GM18870 (cell line): Measurements from ENCODE around the gene POLR1D.

Experiments used
- ATAC-seq: cut with Tn5 transposase; IDR thresholded peaks from one replicate; pipeline ENCODE4 v1.9.1; 2021; ENCODE audit warnings: moderate library complexity; ENCODE audit not compliant: unreplicated experiment

Gene POLR1D, protein sequence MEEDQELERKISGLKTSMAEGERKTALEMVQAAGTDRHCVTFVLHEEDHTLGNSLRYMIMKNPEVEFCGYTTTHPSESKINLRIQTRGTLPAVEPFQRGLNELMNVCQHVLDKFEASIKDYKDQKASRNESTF

DNA sequence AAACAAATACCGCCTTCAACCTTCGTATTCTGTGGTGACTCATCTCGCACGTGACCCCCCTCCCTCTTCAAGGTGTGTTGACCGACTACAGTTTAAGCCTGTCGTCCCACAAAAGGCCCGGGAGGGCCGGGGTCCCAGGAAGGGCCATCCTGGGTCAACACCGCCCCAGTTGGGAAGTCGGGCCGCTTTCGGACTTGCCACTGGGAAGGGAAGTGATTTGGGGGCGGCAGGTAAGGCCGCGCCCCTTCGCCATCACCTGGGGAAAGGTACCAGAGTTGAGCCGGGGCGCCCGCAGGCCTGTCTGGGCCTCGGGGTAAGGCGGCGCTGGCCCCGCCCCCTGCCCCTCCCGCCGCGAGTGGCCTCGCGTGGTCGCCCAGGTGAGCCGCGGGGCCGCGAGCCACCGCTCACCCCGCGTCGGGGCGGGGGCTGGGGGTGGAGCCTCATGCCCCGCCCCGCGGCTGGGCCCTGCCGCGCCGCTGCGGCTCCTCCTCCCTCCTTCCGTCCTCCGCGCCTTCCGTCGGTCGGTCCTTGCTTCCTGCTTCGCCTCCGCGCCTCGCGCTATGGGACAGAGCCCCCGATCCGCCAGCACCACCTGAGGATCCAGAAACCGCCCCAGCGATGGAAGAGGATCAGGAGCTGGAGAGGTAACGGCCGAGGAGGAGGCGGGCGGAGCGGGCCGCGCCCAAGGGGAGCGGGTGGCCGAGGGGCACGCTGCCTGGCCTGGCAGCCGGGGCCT lies at the start of gene POLR1D:
Gene POLR1D (plus strand): TSS at position 527 of the 736 bp plus-strand sequence. CDS start 92 bp downstream, at position 619.
- peak; percentile 37 for ATAC-seq

DNA sequence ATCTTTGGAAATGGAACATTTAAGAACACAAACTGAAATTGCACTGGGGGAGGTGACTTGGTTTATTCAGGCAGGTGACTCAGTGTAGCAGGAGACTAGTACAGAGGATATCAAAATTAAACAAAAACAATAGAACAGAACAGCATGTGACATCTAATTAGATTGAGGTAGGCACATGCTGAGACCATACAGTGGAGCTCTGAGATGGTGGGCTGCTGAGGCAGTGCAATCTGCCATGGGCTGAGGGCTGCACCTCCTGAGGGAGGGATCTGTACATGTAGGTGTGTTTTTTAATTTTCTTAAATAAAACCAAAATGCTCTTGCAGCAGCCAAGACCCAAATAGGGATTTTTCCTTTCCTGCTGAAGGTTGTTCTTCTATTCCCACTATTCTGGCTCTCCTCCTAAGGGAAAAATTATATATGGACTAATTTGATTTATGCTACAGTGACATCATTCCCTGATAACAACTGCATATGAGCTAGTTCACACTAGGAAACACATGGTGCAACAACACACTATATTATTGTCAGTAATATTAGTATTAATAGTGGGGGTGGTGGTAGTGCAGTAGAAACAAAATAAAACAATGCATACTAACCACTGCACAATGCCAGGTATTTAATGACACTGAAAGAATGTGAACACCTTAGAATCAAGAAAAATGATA lies 49.3 kb upstream of the POLR1D start:
- ATAC-seq: no peak

DNA sequence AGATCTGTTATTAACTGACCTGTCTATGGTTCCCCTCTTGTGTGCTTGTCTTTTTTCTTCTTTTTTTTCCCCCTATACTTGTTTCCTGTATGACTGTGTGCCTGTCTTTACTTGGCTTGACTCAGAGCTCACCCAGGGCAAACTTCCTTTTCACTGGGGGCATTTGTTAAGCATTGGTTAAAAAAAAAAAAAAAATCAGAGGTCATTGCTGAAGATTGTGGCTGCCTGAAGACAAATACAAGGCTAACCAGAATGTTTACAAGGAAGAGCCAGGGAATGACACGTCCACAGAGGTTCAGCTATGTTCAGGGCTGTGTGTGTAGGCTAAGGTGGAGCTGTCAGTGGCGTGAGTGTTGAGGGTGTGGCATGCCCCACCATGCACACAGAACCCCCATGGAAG lies 48.4 kb upstream of the POLR1D start:
- no peak for ATAC-seq

DNA sequence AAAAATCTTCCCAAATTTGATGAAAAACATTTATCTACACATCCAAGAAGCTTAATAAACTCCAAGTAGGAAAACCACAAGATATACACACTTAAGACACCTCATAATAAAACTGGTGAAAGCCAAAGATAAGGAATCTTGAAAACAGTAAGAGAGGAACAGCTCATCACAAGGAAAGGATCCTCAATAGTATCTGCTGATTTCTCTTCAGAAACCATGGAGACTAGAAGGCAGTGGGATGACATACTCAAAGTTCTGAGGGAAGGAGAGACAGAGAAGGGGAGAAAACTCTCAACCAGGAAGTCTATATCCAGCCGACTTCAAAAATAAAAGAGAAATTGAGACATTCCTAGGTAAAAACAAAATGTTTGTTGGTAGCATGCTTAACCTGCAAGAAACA lies 47.0 kb upstream of the POLR1D start:
- ATAC-seq: no peak

- no peak for ATAC-seq
These were observed 43.3 kb upstream of the POLR1D start for GRCh38 chr13:27578121-27579030.

DNA sequence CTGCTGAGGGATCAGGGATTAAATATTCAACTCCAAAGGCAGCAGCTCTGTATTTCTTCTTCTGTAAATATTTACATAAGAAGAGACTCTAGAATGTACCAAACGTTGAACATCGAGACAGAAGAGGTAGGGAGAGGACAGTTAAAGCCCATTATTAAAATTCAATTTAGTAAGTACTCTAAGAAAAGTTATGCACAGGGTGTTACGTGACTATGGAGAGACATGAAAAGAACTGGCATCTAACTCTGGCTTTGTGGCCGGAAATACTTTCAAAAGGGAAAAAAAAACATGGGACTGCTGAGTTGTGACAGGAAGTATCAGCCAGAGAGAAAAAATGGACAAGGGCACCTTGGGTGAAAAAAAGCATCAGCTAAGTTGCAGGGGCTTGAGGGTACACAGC lies 38.0 kb upstream of the POLR1D start:
- ATAC-seq: no peak

DNA sequence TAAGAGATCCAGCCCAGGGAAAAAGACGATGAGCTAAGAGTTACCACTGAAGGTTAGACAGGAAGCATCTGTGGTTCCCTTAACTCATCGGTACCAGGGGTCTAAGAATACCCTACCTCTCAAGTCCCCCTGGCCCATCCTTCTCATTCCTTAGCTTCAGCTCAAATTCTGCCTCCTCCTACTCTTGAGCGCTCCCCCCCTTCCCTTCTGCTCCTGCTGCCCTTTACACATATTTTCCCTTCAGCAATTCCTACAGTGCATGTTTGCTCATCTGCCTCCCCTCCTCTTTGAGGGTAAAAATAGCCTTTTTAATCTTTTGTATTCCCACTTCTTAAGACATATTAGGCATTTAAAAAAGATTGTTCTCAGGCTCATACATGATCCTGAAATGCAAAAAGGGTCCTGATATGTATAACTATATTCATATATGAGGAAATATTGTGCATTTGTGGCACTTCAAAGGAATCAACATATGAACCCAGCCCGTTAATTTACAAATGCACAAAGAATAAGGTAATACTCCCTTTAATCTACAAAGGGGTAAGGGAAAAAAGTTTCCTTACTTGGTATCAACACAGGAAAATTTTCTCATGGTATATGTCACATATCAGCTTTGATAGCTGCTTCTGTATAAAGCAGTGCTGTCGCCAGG lies 34.5 kb upstream of the POLR1D start:
- no peak for ATAC-seq

DNA sequence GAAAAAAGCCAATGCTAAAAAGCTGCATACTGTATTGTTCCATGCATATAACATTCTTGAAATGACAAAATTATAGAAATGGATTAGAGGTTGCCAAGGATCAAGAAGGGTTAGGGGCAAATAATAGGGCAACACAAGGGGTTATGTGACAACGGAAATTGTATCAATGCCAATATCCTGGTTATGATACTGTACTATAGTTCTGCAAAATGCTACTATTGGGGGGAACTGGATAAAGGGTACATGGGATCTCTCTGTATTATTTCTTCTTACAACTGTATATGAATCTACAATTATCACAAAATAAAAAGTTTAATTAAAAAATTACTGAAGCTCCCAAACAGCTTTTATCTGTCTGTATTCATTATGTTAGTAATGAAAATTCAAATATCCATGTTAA lies 33.3 kb upstream of the POLR1D start:
- ATAC-seq: no peak

DNA sequence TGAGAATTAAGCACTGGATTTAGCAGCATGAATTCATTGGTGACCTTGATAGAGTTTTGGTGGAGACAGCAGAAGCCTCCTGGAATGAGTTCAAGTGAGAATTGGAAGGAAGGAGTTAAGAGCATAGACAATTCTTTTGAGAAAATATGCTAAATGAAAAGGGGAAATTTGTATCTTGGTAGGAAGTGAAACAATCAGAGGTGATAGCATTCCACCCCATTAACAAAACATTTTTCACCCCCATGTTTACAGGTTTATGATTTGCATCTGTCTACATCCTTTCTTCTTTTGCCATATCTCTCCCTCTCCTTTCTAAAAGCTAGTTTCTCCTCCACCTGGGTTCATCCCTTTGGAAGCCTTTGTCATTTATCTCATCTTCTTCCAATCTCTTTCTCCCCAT lies 28.8 kb upstream of the POLR1D start:
- ATAC-seq: no peak

DNA sequence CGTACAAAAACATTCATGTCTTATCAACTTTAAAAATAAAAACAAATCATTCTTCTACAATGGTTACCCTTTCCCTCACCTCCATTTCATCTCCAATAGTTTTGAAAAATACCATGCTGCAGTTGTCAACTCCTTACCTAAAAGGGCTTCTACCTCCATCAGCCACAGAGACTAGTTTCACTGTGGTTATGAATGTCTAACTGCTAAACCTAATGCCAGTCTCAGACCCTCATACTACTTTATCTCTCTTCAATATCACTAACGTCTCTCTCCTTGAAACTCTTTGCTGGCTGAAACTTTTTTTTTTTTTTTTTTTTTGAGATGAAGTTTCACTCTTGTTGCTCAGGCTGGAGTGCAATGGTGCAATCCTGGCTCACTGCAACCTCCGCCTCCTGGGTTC lies 28.4 kb upstream of the POLR1D start:
- peak; percentile 54 for ATAC-seq

GRCh38 chr13:27595055-27595811 lies 26.5 kb upstream of the POLR1D start:
- no peak for ATAC-seq

- no peak for ATAC-seq
These were observed 22.6 kb upstream of the POLR1D start for GRCh38 chr13:27599096-27599495.

- no peak for ATAC-seq
These were observed 21.7 kb upstream of the POLR1D start for GRCh38 chr13:27599845-27600553.

GRCh38 chr13:27600711-27601110 lies 21.0 kb upstream of the POLR1D start:
- ATAC-seq: no peak

GRCh38 chr13:27601208-27601607 lies 20.5 kb upstream of the POLR1D start:
- ATAC-seq: no peak

DNA sequence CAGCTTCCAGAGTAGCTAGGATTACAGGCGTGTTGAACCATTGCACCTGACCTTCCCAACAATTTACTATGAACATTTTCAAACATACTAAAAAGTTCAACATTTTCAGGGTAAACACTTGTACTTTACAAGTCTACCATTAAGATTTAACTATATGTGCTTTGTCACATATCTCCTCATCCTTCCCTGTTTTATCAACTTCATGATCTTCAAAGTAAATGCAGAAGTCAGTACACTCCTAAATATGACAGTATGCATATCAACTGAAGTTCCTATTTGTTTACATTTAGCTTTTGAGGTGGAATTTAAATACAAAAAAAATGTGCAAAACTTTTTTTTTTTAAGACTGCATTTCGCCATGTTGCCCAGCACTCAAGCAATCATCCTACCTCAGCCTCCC lies 19.9 kb upstream of the POLR1D start:
- ATAC-seq: no peak

GRCh38 chr13:27605099-27605498 lies 16.6 kb upstream of the POLR1D start:
- ATAC-seq: no peak

DNA sequence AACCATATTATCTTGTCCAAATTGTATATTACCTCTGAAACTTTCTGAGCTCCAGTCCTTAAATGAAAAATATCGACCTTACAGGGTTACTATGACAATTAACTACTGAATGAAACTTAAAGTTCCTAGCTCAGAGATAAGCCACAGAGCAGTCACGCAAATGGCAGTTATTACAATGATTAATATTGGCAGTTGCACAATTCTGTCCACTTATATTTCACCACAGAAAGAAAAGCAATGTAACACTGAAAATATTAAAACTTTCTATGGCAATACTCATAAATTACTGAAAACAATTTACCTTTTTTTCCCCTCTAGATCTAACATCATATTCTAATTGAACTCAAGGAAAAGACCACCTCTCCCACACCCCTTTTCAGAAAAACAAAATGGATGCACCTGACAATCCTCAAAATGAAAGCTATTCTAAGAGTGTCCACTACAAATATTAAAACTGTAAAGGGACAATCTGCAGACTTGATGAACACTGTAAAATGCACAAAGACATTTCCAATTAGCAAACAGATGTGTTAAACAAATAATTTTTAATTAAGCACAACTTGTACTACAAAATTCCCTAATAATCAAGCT lies 16.0 kb upstream of the POLR1D start:
- no peak for ATAC-seq

DNA sequence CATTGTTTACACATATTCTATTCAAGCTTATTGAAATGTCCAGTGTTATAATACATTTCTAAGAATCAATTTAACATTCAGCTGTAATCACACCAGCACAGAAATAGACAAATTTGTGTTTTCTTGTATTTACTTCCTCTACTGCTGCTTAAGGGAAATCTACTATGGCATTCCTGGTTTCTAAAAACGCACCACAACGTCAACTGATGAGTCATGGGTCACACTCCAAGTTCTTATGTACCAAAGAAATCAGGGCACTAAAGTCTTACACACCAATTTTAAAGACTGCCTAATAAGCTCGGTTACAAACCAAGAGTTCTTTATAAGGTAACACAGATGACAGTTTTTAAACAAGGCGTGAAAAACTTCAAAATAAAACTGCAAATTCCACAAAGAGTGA lies 14.6 kb upstream of the POLR1D start:
- ATAC-seq: no peak
